ENCODE results near the gene TYW1B.
"Not testable (repeated sequence)": the region's sequence is repeated elsewhere in the genome, so short reads cannot be mapped to it uniquely, and the experiment has no call there.

TYW1B gene

DNA sequence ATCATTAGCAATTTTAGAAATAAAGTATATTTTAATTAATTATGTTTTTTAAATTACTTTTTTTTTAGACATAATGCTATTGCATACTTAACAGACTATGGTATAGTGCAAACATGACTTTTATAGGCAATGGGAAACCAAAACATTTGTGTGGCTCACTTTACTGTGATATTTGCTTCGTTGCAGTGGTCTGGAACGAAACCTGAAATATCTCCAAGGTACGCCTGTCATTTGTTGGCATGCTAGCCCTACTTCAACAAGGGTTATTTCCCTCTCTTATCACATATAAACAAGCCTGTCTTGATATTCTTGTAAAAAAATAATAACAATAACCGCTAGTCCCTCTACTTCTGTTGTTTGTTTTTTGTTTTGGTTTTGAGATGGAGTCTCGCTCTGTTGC, 74.2 kb downstream of the TYW1B start:
- DNase-seq = no peak

DNA sequence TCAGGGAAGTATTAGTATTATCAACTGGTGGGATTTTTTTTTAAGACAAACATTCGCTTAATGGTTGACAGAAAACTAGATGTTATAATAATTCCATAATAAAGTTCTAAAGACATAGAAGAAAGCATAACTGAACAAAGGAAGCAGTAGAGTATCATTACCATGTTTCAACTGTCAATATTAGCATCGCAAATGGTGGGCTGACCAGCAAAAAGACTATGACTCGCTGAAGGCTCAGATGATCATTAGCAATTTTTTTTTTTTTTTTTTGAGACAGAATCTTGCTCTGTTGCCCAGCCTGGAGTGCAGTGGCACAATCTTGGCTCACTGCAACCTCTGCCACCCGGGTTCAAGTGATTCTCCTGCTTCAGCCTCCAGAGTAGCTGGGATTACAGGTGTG, 74.8 kb downstream of the TYW1B start:
- DNase-seq = not testable (repeated sequence)

DNA sequence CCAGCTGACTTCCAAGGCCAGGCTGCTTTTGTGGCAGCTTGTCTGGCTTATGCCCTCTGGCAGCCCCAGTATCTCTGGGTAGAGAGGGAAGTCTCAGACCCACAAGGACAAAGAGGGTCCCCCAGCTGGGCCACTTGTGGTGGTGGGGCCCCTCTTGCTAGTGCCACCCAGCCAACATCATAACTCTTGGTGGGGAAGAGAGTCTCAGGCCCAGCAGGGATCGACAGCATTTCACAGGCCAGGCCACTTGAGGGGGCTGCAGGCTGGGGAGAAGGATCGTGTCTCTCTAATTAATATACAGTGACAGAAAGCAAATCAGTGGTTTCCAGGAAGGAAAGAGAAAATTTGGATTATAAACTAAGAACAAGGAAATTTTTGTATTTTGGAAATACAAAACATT, 76.0 kb downstream of the TYW1B start:
- DNase-seq = peak; percentile 9

DNA sequence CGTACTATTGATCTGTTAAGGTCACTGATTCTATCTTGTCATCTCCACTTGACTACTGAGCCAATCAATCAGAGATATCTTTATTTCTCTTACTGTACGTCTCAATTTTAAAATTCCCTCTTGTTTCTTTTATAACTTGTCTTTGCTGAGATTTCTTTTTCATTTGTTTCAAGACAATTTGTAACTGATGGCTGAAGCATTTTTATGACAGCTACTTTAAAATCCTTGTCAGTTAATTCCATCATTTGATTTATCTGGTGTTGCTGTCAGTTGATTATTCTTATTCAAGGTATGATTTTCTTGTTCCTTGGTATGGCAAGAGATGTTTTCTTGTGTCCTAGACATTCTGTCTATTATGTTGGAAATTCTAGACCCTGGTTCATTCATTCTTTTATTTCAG, 76.6 kb downstream of the TYW1B start:
- no peak for DNase-seq

DNA sequence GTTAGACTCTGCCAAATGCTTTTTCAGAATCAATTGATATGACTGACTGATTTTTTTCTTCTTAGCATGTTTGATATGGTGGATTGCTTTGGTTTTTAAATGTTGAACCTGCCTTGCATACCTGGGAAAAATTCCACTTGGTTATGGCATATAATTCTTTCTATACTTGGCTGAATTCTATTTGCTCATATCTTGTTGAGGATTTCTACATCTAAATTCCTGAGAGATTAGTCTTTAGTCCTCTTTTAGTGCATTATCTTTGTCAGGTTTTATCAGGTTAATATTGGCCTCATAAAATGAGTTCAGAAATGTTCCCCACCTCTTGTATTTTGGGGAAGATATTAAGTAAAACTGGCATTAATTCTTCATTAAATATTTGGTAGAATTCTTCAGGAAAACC, 79.4 kb downstream of the TYW1B start:
- not testable (repeated sequence) for DNase-seq

DNA sequence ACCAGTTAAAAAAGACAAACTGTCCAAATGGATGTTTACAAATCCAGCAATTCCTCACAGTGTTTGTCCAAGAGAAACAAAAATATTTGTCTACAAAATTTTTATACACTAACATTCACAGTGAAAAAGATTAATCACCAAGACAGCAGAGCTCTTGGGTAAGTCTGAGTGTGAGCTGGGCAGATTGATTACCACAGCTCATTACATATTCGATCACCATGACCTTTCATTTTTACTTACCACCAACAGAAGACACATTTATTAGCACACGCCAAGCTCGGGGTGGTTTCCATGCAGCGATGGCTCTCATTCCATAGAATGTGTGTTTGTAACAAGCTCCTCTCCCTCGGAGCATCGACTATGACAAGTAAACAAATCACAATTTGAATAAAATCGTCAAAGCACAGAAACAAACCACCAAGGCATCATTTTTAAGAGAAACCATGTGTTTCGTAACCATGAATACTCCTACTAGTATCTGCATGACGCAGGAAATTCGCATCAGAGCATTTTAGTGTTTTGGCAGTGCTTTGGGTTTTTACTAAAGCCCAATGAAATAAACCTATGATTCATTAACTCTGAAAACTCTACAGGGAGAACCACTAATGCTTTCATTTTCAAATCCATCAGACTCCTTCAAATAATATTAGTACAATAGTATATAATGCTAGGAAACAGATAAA, 83.6 kb downstream of the TYW1B start:
- DNase-seq = peak; percentile 6

DNA sequence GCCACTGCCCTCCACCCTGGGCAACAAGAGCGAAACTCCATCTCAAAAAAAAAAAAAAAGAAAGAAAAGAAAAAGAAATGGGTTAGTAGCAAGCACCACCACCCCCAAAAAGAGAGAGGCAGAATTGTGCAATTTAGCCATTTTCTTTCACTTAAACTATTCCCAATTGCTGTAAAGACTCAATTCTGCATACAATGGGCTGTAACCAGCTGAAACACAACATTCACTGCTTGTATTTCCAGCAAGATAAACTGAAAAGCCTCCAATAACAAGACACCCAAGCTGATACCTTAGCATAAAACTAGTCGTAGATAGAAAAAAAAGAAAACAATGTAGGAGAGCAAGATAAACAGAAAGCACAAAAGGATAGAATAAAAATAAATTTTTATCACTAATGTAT, 84.2 kb downstream of the TYW1B start:
- not testable (repeated sequence) for DNase-seq

DNA sequence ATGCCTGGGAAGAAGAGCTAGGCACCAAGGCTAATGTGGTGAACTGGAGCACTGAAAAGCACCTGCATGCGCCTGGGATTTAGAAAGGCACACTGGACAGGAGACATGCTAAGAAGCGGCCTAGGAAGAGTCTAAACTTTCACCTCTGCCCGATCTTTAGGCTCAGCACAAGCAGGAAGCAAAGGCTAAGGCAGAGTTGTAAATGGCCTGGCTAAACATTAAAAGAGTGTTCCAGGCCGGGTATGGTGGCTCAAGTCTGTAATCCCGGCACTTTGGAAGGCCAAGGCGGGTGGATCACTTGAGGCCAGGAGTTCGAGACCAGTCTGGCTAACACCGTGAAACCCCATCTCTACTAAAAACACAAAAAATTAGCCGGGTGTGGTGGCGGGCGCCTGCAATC, 88.3 kb downstream of the TYW1B start:
- not testable (repeated sequence) for DNase-seq

DNA sequence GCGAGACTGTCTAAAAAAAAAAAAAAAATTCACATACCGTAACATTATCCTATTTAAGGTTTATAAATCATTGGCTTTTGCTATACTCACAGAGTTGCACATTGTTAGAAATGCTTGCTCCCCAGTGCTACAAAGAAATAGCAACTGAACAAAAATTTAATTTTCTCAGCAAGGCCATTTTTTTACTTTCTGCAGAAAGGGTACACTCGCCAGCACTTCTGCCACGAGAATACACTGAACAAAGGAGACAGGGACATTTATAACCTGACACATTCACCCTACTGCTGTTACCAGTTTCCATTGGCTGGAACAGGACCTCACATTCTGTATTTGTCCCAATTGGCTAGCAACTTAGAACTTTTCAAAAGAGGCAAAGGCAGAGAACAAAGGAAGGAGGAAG, 92.1 kb downstream of the TYW1B start:
- not testable (repeated sequence) for DNase-seq

DNA sequence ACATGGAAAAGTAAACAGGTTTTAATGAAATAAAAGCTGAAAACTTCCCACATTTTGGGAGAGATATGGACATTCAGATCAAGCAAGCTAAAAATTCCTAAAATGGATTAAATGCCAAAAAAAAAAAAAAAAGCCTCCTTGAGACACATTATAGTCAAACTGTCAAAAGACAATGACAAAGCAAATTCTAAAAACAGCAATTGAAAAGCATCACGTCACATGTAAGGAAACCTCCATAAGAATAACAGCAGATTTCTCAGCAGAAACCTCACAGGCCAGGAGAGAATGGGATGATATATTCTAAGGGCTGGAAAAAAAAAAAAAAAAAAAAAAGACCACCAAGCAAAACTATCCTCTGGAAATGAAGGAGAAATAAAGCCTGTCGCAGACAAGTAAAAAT, 97.2 kb downstream of the TYW1B start:
- DNase-seq = not testable (repeated sequence)

DNA sequence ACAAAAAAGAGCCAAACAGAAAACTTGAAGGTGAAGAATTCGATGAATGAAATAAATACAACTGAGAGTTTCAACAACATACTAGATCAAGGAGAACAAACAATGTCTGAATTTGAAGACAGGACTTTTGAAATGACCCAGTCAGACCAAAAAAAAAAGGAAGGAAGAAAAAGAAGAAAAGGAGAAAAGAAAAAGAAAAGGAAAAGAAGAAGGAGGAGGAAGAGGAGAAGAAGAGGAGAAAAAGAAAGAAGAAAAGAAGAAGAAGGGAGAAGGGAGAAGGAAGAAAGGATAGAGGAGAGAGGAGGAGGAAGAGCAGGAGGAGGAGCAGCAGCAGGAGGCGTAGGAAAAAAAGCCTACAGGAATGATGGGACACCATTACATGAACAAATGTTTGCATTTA, 97.6 kb downstream of the TYW1B start:
- DNase-seq = not testable (repeated sequence)

DNA sequence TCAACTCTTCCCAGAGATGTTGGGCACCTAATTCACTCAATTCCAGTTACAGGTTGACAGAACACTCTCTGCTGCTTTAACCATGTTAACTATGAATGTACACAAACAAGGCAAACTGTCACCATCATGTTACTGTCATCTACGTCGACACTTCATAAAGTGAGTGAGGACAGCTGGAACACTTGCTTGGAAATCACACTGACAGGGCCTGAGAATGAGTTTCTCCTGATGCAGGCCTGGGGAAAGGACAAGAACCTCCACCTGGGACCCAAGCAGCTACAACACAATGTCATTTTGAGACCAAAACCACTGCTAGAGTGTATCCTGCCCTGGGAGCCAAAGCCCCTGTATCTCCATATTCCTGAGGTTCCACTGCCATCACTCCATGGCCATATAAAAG, 98.9 kb downstream of the TYW1B start:
- DNase-seq = not testable (repeated sequence)

DNA sequence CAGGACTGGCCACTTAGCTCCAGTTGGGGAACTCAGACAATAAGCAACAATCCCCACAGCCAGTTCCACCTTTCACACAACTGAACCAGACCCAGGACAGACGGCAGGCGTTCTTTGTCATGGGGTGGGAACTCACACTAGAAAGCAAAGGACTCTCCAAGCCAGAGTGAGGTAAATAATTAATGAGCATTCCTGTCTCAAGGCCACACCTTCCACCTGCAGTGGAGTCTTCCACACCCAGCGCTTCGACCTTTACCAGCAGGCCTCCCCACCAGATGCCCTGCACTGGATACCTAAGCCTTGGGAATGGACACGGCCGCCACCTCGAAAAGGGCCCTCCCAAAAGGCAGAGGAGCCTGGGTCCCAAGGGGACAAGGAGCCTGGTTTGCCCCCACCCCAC, 105.3 kb downstream of the TYW1B start:
- not testable (repeated sequence) for DNase-seq

DNA sequence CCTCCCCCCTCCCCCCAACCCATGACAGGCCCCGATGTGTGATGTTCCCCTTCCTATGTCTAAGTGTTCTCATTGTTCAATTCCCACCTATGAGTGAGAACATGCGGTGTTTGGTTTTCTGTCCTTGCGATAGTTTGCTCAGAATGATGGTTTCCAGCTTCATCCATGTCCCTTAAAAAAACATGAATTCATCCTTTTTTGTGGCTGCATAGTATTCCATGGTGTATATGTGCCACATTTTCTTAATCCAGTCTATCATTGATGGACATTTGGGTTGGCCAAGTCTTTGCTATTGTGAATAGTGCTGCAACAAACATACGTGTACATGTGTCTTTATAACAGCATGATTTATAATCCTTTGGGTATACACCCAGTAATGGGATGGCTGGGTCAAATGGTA, 107.1 kb downstream of the TYW1B start:
- not testable (repeated sequence) for DNase-seq

DNA sequence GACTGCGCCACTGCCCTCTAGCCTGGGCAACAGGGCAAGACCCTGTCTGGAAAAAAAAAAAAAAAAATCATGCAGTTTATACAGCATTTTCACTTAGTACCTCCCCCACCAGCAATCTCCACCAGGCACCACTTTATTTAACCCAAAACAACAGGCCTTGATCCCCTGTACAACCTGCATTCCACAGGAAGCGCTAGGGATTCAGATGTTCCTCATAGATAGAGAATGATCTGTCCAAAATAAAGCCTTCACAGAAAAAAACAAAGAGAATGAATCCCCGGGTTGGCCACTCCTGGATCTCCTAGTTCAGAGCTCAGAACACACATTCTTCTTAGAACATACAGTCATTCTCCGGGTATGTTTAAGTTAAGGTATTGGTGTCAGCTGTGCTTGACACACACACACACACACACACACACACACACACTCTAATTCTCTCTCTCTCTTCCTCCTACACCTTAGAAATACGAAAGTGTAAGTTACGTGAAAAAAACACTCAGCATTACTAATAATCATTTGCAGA, 110.7 kb downstream of the TYW1B start:
- not testable (repeated sequence) for DNase-seq

DNA sequence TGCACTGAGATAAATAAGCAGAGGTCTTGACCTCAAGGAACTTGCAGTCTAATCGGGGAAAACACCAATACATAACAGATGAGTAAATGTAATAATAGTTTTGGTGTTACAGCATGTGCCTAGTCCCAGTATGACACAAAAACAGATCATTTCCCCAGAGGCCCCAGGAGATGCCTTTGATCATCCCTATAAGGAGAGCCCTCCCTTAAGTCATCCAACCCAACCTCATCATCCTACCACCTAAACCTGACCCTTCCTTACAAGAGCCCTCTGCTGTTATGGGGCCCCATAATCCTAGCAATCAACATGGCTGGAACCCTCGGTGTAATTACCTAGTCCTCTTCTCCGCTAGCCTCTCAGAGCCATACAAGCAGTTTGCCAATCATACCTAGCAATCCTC, 116.1 kb downstream of the TYW1B start:
- not testable (repeated sequence) for DNase-seq

DNA sequence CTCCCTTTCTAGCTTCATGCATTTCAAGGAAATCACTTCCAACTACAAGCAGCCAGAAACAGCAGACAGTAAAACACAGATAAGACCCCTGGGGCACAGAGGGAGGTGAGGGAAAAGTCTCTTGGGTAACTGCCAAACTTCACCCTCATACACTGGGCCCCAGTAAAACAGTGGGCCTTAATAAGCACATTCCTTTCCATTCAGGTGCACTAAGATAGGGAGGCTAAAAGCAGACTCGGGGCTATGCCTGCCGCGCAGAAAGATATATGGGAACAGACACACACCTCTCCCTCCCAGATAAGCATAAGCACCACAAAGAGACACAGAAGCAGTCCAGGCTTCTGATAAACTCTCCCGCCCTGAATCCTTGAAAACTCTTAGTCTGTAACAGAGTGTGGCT, 117.0 kb downstream of the TYW1B start:
- DNase-seq = peak; percentile 33

DNA sequence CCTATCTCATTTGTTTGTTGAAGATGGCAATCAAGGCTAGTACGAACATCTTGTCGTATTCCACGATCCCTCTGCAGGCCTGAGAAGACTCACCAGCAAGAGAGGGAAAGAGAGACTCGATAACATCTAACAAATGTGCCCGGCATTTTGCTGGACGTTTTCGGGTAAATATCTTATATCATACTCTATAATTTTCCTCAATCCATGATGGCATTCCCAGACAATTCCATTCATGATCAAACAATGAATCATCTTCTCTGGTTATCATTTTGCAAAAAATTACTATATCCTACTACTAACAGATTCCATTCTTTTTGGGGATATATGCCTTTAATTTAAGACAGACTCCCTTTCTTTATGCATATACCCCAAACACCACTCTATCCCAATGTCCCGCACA, 118.1 kb downstream of the TYW1B start:
- DNase-seq = no peak

DNA sequence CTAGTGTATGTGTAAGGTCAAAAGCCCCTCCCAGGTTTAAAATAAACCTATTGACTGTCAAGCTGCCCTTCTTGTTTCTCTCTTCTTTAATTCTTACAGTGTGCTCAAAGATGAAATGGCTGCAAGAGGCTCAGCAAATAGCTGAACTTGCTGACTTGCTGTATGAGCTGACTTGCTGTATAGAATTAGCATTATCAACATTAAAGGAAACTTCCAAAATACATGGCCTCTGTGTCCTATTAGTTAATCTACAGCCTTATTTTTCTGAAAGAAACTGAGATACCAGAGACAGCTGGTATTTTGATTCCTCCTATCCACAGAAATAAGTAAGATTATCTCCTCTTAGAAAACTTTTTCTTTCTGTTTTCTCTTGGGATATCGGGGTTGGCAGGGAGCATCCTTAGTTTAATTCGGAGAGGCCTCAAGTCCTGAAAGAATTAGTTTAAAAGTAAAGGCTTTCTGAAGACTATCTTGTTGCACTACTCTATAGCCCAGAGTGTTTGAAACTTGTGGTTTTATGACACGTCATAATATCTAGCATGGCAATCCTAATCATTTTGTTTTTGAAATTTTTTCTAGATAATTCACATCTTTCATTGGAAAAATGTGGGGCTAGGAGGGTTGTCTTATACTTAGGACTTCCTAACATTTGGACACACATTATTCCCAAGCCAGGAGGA, 119.5 kb downstream of the TYW1B start:
- DNase-seq = peak; percentile 15

DNA sequence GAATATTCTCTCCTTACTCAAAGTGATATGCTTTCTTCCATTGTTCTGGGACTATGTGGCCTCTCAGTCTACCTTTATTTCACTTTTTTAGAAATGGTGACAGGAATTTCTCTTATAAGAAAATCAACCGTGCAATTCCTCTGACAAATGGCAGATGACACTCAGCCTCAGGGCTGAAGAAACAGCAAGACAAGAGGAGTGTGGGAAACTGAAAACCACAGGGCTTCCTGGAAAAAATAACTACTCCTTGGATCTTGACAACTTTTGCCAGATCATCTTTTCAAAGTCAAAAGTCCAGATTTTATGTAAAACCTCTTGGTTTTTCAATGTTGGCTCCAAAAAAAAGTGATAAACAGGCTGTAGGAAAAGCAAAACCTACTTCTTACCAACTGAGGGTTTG, 121.5 kb downstream of the TYW1B start:
- no peak for DNase-seq

DNA sequence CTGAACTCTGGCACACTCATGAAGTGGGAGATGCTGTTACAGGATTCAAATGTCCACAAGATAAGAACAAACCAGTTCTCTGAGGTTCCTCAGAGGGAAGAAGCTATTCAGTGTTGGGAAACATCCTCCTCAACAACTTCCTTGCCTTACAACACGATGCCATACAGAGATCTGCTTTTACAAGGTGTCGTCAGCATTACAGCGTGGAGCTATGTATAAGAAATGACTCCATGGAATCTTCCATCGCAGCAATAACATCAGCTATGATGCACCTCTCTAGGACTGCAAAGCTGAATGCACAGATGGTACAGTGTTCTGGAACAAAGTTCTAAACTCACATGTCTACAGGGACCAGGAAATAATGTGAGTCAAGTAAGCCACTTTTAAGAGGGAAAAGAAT, 122.3 kb downstream of the TYW1B start:
- DNase-seq = not testable (repeated sequence)

DNA sequence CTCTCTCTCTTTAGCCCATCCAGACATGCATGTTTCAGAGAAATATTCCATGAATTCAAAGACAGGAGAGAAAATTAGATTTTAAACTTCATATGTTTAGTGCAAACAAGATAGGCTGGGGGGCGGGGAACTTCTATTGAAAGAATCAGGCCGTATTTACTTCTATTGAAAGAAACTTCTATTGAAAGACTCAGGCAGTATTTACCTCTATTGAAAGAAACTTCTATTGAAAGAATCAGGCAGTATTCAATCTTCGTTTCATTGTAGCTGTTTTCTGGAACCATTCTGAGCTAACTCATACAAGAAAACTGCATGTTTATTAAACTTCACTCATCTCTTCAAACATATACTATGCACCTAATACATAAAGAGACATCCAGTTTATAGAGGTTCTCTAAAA, 123.1 kb downstream of the TYW1B start:
- no peak for DNase-seq

DNA sequence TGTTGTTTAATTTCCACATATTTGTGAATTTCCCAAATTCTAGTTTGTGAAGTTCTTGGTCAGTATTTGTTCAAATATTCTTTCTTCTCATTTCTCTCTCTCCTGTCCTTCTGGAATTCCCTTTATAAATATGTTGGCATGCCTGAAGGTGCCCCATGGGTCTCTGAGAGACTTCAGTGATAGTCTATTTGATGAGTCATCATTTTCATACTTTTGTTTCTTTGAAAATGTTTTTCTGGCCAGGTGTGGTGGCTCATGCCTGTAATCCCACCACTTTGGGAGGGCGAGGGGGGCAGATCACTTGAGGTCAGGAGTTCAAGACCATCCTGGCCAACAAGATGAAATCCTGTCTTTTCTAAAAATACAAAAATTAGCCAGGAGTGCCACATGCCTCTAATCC, 127.5 kb downstream of the TYW1B start:
- not testable (repeated sequence) for DNase-seq

DNA sequence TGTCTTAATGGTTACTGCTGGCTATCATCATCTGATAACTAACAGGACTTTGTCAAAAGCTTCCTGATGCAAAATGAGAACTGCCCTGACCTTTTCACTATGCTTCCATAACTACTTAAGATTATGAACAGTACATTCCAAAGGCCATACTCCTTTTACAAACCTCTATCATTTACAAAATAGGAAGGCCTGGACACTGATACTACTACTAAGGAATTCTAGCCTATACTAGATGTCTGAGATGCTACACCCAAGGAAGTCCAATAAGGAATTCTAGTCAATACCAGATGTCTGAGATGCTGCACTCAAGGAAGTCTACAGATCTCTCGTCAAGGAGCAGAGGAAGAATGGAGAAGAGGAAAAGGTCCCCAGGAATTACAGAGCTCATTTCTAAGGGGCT, 130.9 kb downstream of the TYW1B start:
- not testable (repeated sequence) for DNase-seq

Data from eye (tissue), 1 donor.